ENCODE measurements around the gene THSD7B.

The THSD7B gene

DNA sequence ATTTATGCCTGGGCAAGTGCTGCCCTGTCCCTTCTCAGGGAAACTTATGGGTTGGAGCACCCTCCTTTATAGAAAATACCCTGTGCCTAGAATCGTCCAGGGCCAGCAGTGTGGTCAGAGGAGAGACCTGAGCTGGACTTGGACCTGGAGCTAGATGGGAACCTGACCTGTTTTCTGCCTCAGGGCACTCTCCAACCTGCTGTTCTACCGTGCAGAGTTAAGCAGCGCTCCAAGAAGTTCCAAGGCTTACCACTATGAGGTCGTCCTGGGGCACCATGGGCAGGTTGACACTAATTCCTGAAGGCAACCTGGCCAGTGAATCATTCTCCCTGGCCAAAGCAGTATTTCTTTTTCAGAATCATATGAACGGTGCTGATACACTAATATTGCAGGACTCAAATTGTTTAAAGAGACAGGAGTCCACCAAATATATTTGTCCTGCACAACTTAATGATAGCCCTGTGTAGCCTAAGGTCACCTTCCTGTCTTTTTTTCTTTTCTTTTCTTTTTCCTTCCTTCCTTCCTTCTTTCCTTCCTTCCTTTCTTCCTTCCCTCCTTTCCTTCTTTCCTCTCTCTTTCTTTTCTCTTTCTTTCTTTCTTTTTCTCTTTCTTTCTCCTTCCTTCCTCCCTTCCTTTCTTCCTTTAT, 743.5 kb downstream of the THSD7B start:
- no peak for TF ChIP-seq FOXM1 (IDR thresholded peaks at IDR 0.05; ENCODE audit: borderline replicate concordance, low read depth)
- TF ChIP-seq TAF1 (IDR thresholded peaks at IDR 0.05; ENCODE audit: low read depth) = no peak
- no peak for TF ChIP-seq NFIC (IDR thresholded peaks at IDR 0.05)
- TF ChIP-seq EGR1 (IDR thresholded peaks at IDR 0.05) = no peak
- TF ChIP-seq CREB1 (IDR thresholded peaks at IDR 0.05; ENCODE audit: low read depth) = no peak
- TF ChIP-seq TEAD4 (IDR thresholded peaks at IDR 0.05) = no peak
- no peak for TF ChIP-seq EP300 (IDR thresholded peaks at IDR 0.05; ENCODE audit: borderline replicate concordance)
- no peak for TF ChIP-seq TCF12 (IDR thresholded peaks at IDR 0.05; ENCODE audit: low read depth)
- TF ChIP-seq RAD21 (IDR thresholded peaks at IDR 0.05; ENCODE audit: low read depth) = no peak
- TF ChIP-seq CEBPB (IDR thresholded peaks at IDR 0.05) = no peak

GRCh38 chr2:137511526-137511925, 746.2 kb downstream of the THSD7B start:
- TF ChIP-seq, protein P1, sequence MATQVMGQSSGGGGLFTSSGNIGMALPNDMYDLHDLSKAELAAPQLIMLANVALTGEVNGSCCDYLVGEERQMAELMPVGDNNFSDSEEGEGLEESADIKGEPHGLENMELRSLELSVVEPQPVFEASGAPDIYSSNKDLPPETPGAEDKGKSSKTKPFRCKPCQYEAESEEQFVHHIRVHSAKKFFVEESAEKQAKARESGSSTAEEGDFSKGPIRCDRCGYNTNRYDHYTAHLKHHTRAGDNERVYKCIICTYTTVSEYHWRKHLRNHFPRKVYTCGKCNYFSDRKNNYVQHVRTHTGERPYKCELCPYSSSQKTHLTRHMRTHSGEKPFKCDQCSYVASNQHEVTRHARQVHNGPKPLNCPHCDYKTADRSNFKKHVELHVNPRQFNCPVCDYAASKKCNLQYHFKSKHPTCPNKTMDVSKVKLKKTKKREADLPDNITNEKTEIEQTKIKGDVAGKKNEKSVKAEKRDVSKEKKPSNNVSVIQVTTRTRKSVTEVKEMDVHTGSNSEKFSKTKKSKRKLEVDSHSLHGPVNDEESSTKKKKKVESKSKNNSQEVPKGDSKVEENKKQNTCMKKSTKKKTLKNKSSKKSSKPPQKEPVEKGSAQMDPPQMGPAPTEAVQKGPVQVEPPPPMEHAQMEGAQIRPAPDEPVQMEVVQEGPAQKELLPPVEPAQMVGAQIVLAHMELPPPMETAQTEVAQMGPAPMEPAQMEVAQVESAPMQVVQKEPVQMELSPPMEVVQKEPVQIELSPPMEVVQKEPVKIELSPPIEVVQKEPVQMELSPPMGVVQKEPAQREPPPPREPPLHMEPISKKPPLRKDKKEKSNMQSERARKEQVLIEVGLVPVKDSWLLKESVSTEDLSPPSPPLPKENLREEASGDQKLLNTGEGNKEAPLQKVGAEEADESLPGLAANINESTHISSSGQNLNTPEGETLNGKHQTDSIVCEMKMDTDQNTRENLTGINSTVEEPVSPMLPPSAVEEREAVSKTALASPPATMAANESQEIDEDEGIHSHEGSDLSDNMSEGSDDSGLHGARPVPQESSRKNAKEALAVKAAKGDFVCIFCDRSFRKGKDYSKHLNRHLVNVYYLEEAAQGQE (IDR thresholded peaks at IDR 0.05; ENCODE audit: low read depth) = no peak
- TF ChIP-seq EP300 (IDR thresholded peaks at IDR 0.05; ENCODE audit: borderline replicate concordance) (no peak), EGR1 (IDR thresholded peaks at IDR 0.05) (no peak), RAD21 (IDR thresholded peaks at IDR 0.05; ENCODE audit: low read depth) (no peak), CREB1 (IDR thresholded peaks at IDR 0.05; ENCODE audit: low read depth) (no peak), YY1 (IDR thresholded peaks at IDR 0.05; ENCODE audit: low read depth) (no peak), CEBPB (IDR thresholded peaks at IDR 0.05) (no peak), TCF12 (IDR thresholded peaks at IDR 0.05; ENCODE audit: low read depth) (no peak), TEAD4 (IDR thresholded peaks at IDR 0.05) (no peak), TAF1 (IDR thresholded peaks at IDR 0.05; ENCODE audit: low read depth) (no peak), FOXM1 (IDR thresholded peaks at IDR 0.05; ENCODE audit: borderline replicate concordance, low read depth) (no peak), USF1 (IDR thresholded peaks at IDR 0.05) (no peak), ZBTB7A (IDR thresholded peaks at IDR 0.05; ENCODE audit: low read depth) (no peak), NFIC (IDR thresholded peaks at IDR 0.05) (no peak)
- TF ChIP-seq, protein P2, sequence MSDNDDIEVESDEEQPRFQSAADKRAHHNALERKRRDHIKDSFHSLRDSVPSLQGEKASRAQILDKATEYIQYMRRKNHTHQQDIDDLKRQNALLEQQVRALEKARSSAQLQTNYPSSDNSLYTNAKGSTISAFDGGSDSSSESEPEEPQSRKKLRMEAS (IDR thresholded peaks at IDR 0.05) = no peak

- no peak for TF ChIP-seq NFIC (IDR thresholded peaks at IDR 0.05)
- no peak for TF ChIP-seq CREB1 (IDR thresholded peaks at IDR 0.05; ENCODE audit: low read depth)
- TF ChIP-seq FOXM1 (IDR thresholded peaks at IDR 0.05; ENCODE audit: borderline replicate concordance, low read depth) = no peak
- TF ChIP-seq EGR1 (IDR thresholded peaks at IDR 0.05) = no peak
- no peak for TF ChIP-seq TCF12 (IDR thresholded peaks at IDR 0.05; ENCODE audit: low read depth)
- TF ChIP-seq, protein P2 (IDR thresholded peaks at IDR 0.05) = no peak
- no peak for TF ChIP-seq YY1 (IDR thresholded peaks at IDR 0.05; ENCODE audit: low read depth)
- no peak for TF ChIP-seq ZBTB7A (IDR thresholded peaks at IDR 0.05; ENCODE audit: low read depth)
- no peak for TF ChIP-seq RAD21 (IDR thresholded peaks at IDR 0.05; ENCODE audit: low read depth)
- no peak for TF ChIP-seq EP300 (IDR thresholded peaks at IDR 0.05; ENCODE audit: borderline replicate concordance)
- TF ChIP-seq USF1 (IDR thresholded peaks at IDR 0.05) = no peak
- TF ChIP-seq, protein P1 (IDR thresholded peaks at IDR 0.05; ENCODE audit: low read depth) = no peak
- TF ChIP-seq TEAD4 (IDR thresholded peaks at IDR 0.05) = no peak
- TF ChIP-seq TAF1 (IDR thresholded peaks at IDR 0.05; ENCODE audit: low read depth) = no peak
- TF ChIP-seq CEBPB (IDR thresholded peaks at IDR 0.05) = no peak
These were observed 756.6 kb downstream of the THSD7B start for GRCh38 chr2:137521653-137522619.

DNA sequence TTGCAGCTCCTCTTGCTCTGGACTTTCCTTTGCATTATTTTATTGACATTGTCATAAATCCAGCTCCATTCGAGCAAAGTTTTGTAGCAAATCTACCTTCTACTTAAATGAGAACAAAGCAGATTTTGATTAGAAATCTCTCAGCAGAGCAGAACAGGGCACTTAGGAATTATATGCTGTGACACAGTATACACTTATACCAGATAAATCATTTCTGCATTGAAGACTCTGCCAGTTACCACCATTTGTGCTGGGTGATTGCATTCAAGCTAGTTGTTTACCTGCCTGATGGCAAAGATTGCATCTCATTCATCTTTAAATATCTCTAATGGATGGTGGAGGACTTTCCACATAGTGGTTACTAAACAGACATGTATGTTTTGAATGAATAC, 757.3 kb downstream of the THSD7B start:
- TF ChIP-seq EP300 (IDR thresholded peaks at IDR 0.05; ENCODE audit: borderline replicate concordance) = no peak
- no peak for TF ChIP-seq NFIC (IDR thresholded peaks at IDR 0.05)
- TF ChIP-seq, protein P2 (IDR thresholded peaks at IDR 0.05) = no peak
- TF ChIP-seq, protein P1 (IDR thresholded peaks at IDR 0.05; ENCODE audit: low read depth) = no peak
- no peak for TF ChIP-seq ZBTB7A (IDR thresholded peaks at IDR 0.05; ENCODE audit: low read depth)
- TF ChIP-seq TEAD4 (IDR thresholded peaks at IDR 0.05) = no peak
- no peak for TF ChIP-seq RAD21 (IDR thresholded peaks at IDR 0.05; ENCODE audit: low read depth)
- no peak for TF ChIP-seq FOXM1 (IDR thresholded peaks at IDR 0.05; ENCODE audit: borderline replicate concordance, low read depth)
- no peak for TF ChIP-seq TCF12 (IDR thresholded peaks at IDR 0.05; ENCODE audit: low read depth)
- TF ChIP-seq USF1 (IDR thresholded peaks at IDR 0.05) = no peak
- TF ChIP-seq TAF1 (IDR thresholded peaks at IDR 0.05; ENCODE audit: low read depth) = no peak
- TF ChIP-seq EGR1 (IDR thresholded peaks at IDR 0.05) = no peak
